Measurements from ENCODE around the gene CIAO1.
"Not testable (repeated sequence)": the region's sequence is repeated elsewhere in the genome, so short reads cannot be mapped to it uniquely, and the experiment has no call there.

DNA sequence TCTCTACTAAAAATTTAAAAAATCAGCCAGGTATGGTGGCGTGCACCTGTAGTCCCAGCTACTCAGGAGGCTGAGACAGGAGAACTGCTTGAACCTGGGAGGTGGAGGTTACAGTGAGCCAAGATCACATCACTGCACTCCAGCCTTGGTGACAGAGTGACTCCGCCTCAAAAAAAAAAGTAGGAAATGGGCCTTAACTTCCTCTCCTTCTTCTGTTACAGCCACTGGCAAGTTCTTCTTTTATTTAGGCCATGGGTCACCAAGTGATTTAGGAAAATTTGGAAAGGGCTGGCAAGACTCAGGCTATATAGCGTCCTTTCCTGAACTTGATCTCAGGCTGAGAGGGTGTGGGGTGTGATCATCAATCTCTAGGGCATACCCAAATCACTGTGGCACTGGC lies 8.3 kb upstream of the CIAO1 start:
- TF ChIP-seq, protein P1, sequence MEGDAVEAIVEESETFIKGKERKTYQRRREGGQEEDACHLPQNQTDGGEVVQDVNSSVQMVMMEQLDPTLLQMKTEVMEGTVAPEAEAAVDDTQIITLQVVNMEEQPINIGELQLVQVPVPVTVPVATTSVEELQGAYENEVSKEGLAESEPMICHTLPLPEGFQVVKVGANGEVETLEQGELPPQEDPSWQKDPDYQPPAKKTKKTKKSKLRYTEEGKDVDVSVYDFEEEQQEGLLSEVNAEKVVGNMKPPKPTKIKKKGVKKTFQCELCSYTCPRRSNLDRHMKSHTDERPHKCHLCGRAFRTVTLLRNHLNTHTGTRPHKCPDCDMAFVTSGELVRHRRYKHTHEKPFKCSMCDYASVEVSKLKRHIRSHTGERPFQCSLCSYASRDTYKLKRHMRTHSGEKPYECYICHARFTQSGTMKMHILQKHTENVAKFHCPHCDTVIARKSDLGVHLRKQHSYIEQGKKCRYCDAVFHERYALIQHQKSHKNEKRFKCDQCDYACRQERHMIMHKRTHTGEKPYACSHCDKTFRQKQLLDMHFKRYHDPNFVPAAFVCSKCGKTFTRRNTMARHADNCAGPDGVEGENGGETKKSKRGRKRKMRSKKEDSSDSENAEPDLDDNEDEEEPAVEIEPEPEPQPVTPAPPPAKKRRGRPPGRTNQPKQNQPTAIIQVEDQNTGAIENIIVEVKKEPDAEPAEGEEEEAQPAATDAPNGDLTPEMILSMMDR (conservative IDR thresholded peaks at IDR 0.05; ENCODE audit: low read depth, low read length), result not testable (repeated sequence)
- not testable (repeated sequence) for TF ChIP-seq EZH2 (IDR thresholded peaks at IDR 0.05; ENCODE audit: borderline replicate concordance, low read depth, low read length, poor library complexity, severe bottlenecking)
